Measurements from ENCODE around the gene FLOT1. TPM values are rescaled to one million over a fixed set of nuclear protein-coding genes. Genes with fewer than 3 reads are reported as not detected.
A peak's percentile ranks its signal among the peaks of the same experiment; 100 is the strongest.

FLOT1 gene
- total and polyA plus RNA-seq, 9 of the 15 experiments (the other 6 are each of a cell fraction or from before 2014, with no cell fraction given) = 11.7 to 149 (median 118) TPM

- no peak for TF ChIP-seq NCOA2 (IDR thresholded peaks at IDR 0.05; ENCODE audit: partially characterized antibody in 2 of 2)
- peak; percentile 22; the same call in 1 of the 2 replicates for TF ChIP-seq NBN (IDR thresholded peaks at IDR 0.05; ENCODE audit: low read depth)
- TF ChIP-seq PRMT5 (CRISPR knock-in tag; IDR thresholded peaks at IDR 0.05) = 0 out of 2 replicates have a peak, but pooled peaks have one; percentile 56
- no peak for TF ChIP-seq RAD51 (IDR thresholded peaks at IDR 0.05; ENCODE audit: borderline replicate concordance, low read depth)
- TF ChIP-seq ZNF41 (CRISPR knock-in tag; conservative IDR thresholded peaks at IDR 0.05) = no peak
- no peak for TF ChIP-seq TSC22D4 (tag; IDR thresholded peaks at IDR 0.05)
- TF ChIP-seq SMC3 (conservative IDR thresholded peaks at IDR 0.05; ENCODE audit: insufficient read depth, low read depth, low read length) = 0 out of 2 replicates have a peak, but pooled peaks have one; percentile 3
- no peak for TF ChIP-seq CSDE1 (IDR thresholded peaks at IDR 0.05)
- TF ChIP-seq ZKSCAN3 (CRISPR knock-in tag; IDR thresholded peaks at IDR 0.05) = no peak
- TF ChIP-seq ARID3A (IDR thresholded peaks at IDR 0.05; ENCODE audit: borderline replicate concordance, low read depth, low read length) = no peak
- TF ChIP-seq SIX5 (IDR thresholded peaks at IDR 0.05; ENCODE audit: borderline replicate concordance in 1 of 2, insufficient read depth in 1 of 2, low read depth in 1 of 2, low read length in 2 of 2) = no peak
- peak; percentile 31 for TF ChIP-seq ZNF830 (CRISPR knock-in tag; IDR thresholded peaks at IDR 0.05)
- peak; percentile 48 for TF ChIP-seq FOSL1 (tag; conservative IDR thresholded peaks at IDR 0.05)
- peak; percentile 19; the same call in 1 of the 2 replicates for TF ChIP-seq HMGXB4 (CRISPR knock-in tag; IDR thresholded peaks at IDR 0.05)
- 0 out of 2 replicates have a peak, but pooled peaks have one; percentile 14 for TF ChIP-seq CREB3 (tag; conservative IDR thresholded peaks at IDR 0.05; ENCODE audit: low read depth)
- TF ChIP-seq TBL1XR1 (IDR thresholded peaks at IDR 0.05; ENCODE audit: low read length in 2 of 2) = peak in 1 of 2 experiments; percentile 39; a peak in 2 of 4 replicates
- peak; percentile 97 for TF ChIP-seq CCNT2 (IDR thresholded peaks at IDR 0.05; ENCODE audit: borderline replicate concordance, extremely low read depth, insufficient read length, low read depth, low read length)
- TF ChIP-seq ESRRB (CRISPR knock-in tag; IDR thresholded peaks at IDR 0.05; ENCODE audit: borderline replicate concordance) = no peak
- peak; percentile 69 for TF ChIP-seq POLR2B (IDR thresholded peaks at IDR 0.05; ENCODE audit: low read depth, partially characterized antibody)
- peak; percentile 91 for TF ChIP-seq ZBTB7A (IDR thresholded peaks at IDR 0.05; ENCODE audit: borderline replicate concordance, control insufficient read depth, low read depth, low read length)
- peak; percentile 81 for TF ChIP-seq POLR2A (conservative IDR thresholded peaks at IDR 0.05)
- no peak; the same call in 1 of the 2 replicates for TF ChIP-seq NR2C2 (CRISPR knock-in tag; IDR thresholded peaks at IDR 0.05)
- TF ChIP-seq NR2C2 (tag; IDR thresholded peaks at IDR 0.05) = peak; percentile 89
- peak; percentile 40 for TF ChIP-seq NFIC (IDR thresholded peaks at IDR 0.05)
- peak; percentile 26; the same call in 1 of the 2 replicates for TF ChIP-seq ZKSCAN1 (IDR thresholded peaks at IDR 0.05; ENCODE audit: low read depth, low read length)
Measured at GRCh38 chr6:30742316-30743098, at the start of gene FLOT1 (continued).
